Measurements from ENCODE around the gene CERS6.

CERS6 gene

GRCh38 chr2:168521053-168521741, 65.1 kb downstream of the CERS6 start:
- H3K4me3 ChIP-seq (ENCODE audit: low read depth, low read length): no peak overlapping the region
- TF ChIP-seq, protein P1, sequence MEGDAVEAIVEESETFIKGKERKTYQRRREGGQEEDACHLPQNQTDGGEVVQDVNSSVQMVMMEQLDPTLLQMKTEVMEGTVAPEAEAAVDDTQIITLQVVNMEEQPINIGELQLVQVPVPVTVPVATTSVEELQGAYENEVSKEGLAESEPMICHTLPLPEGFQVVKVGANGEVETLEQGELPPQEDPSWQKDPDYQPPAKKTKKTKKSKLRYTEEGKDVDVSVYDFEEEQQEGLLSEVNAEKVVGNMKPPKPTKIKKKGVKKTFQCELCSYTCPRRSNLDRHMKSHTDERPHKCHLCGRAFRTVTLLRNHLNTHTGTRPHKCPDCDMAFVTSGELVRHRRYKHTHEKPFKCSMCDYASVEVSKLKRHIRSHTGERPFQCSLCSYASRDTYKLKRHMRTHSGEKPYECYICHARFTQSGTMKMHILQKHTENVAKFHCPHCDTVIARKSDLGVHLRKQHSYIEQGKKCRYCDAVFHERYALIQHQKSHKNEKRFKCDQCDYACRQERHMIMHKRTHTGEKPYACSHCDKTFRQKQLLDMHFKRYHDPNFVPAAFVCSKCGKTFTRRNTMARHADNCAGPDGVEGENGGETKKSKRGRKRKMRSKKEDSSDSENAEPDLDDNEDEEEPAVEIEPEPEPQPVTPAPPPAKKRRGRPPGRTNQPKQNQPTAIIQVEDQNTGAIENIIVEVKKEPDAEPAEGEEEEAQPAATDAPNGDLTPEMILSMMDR (conservative IDR thresholded peaks at IDR 0.05; ENCODE audit: low read depth, low read length): no peak
- DNase-seq (ENCODE audit: low read depth): no peak

- no peak for DNase-seq (ENCODE audit: low read depth)
- TF ChIP-seq, protein P1 (conservative IDR thresholded peaks at IDR 0.05; ENCODE audit: low read depth, low read length): no peak
- H3K4me3 ChIP-seq (ENCODE audit: low read depth, low read length): no peak overlapping the region
These were observed 66.4 kb downstream of the CERS6 start for GRCh38 chr2:168522446-168522845.

DNA sequence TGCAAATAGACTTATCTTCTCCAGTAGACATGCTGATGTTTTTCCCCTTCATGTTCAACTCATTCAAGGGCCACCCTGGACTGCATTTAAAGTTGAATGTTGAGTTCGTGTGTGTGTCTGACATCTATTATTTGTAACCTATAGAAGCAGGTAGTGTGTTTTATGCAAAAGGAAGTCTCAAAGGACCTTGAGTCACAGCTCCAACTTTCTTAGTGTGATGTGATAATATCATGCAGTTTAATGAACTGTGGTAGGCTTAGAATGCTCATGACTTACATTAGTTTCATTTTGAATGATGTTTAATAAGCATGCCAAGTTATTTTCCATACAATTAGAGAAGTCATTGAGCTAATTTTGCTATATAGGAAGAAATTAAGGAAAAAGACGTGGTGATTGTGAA, 67.9 kb downstream of the CERS6 start:
- TF ChIP-seq, protein P1 (conservative IDR thresholded peaks at IDR 0.05; ENCODE audit: low read depth, low read length): no peak
- no peak overlapping the region for H3K4me3 ChIP-seq (ENCODE audit: low read depth, low read length)
- no peak for DNase-seq (ENCODE audit: low read depth)

DNA sequence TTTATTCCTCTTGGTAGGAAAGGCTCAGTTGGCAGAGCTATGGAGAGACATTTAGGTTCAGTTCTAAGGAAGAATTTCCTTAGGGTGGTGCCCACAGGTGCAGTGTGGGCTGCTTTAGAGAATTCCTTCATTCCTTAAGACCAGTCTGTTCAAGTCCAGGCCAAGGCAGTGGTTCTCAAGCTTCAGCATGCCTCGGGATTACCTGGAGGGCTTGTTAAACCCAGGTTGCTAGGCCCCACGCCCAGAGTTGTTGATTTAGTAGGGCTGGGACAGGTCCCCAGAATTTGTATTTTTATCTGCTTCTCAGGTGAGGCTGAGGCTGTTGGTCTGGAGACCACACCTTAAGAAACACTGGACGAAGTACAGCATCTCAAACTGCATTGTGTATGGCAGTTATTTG, 68.9 kb downstream of the CERS6 start:
- H3K4me3 ChIP-seq (ENCODE audit: low read depth, low read length): no peak overlapping the region
- DNase-seq (ENCODE audit: low read depth): no peak
- TF ChIP-seq, protein P1 (conservative IDR thresholded peaks at IDR 0.05; ENCODE audit: low read depth, low read length): no peak

- H3K4me3 ChIP-seq (ENCODE audit: low read depth, low read length): no peak overlapping the region
- TF ChIP-seq, protein P1 (conservative IDR thresholded peaks at IDR 0.05; ENCODE audit: low read depth, low read length): no peak
- DNase-seq (ENCODE audit: low read depth): no peak
These were observed 69.8 kb downstream of the CERS6 start for GRCh38 chr2:168525716-168526446.

- TF ChIP-seq, protein P1 (conservative IDR thresholded peaks at IDR 0.05; ENCODE audit: low read depth, low read length): no peak
- DNase-seq (ENCODE audit: low read depth): peak; percentile 58
- no peak overlapping the region for H3K4me3 ChIP-seq (ENCODE audit: low read depth, low read length)
These were observed 70.6 kb downstream of the CERS6 start for GRCh38 chr2:168526641-168527040.

Data from choroid plexus epithelial cell (primary cell).